Measurements from ENCODE around the gene DPY19L1.
"Not testable (repeated sequence)": the region's sequence is repeated elsewhere in the genome, so short reads cannot be mapped to it uniquely, and the experiment has no call there.

Gene DPY19L1

DNA sequence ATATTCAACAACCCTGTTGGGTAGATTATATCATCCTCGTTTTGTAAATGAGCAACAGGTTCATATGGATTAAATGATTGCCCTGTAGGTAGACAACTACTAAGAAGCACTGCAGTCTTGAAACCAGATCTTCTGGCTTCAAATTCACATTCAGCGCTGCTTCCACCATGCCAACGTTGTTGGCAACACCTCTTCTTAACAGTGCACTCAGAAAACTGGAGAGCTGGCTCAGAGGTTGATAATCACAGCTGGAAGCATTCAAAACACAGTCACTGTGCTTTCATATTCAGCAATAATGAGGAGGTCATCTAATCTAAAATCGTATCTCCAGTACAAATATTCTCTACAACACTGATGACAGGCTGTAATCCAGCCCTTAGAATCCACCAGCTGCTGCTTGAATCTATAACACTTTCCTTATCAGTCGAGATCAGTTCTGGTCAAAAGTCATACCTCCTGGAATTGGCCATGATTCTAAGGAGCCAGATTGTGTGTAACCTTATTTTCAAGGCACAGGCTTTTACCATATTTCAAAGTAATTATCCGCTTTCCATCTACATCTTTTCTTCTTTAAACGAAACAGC, 91.3 kb downstream of the DPY19L1 start:
- H3K27me3 Mint-ChIP-seq (ENCODE audit: low read depth); H3K27ac Mint-ChIP-seq; H3K9me3 Mint-ChIP-seq; H3K4me1 Mint-ChIP-seq (ENCODE audit: low read depth); H3K36me3 Mint-ChIP-seq (ENCODE audit: low read depth); DNase-seq (ENCODE audit: low spot score); H3K4me3 Mint-ChIP-seq: not testable (repeated sequence)

DNA sequence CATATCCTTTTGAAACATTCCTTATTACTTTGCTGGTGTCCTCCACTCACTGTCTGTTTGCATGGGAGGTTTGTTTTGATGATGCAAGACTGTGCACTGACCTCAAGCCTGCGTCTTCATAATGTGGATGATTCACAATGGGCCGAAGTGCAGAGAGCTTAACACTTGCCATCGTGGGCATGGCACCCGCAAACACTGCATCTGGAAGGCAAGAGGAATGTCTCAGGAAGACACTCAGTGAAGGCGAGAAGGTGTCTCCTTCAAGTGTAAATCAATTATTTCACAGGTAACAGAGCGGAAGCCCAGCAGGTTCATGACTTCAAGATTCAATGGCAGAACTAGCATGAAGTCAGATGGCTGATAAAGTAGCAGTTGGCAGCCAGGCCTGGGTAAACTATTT, 98.1 kb downstream of the DPY19L1 start:
- H3K9me3 Mint-ChIP-seq, result no peaks in the 10 kb centered on the region
- H3K4me1 Mint-ChIP-seq (ENCODE audit: low read depth), result no peaks in the 10 kb centered on the region
- H3K27me3 Mint-ChIP-seq (ENCODE audit: low read depth), result no peaks in the 10 kb centered on the region
- H3K27ac Mint-ChIP-seq, result no peak overlapping the region
- DNase-seq (ENCODE audit: low spot score), result no peak
- H3K36me3 Mint-ChIP-seq (ENCODE audit: low read depth), result peaks cover 10% of the 10 kb centered on the region
- H3K4me3 Mint-ChIP-seq, result no peak overlapping the region

- not testable (repeated sequence) for H3K36me3 Mint-ChIP-seq (ENCODE audit: low read depth); H3K27me3 Mint-ChIP-seq (ENCODE audit: low read depth); H3K27ac Mint-ChIP-seq; H3K4me1 Mint-ChIP-seq (ENCODE audit: low read depth); H3K9me3 Mint-ChIP-seq; H3K4me3 Mint-ChIP-seq
- peak; percentile 12 for DNase-seq (ENCODE audit: low spot score)
Observed at GRCh38 chr7:34935735-34936165, 101.5 kb downstream of the DPY19L1 start.

DNA sequence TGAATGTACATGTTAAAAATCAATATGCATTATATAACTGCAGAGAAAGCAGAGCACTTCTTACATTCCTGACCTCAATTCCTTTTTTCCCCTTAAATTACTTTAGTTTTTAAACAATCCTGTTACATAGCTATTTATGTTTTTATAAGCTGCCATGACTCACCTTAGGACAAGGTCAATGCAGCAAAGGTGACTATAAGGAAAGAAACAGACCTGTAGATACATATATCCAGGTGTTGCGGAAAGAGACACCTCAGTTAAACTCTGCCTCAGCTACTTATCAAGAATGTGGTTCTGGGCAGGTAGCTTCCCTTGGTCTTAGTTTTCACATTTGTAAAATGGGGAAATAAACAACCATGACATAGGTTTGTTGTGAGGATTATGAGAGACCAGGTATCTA, 105.5 kb downstream of the DPY19L1 start:
- no peak overlapping the region for H3K4me3 Mint-ChIP-seq
- DNase-seq (ENCODE audit: low spot score), result no peak

DNA sequence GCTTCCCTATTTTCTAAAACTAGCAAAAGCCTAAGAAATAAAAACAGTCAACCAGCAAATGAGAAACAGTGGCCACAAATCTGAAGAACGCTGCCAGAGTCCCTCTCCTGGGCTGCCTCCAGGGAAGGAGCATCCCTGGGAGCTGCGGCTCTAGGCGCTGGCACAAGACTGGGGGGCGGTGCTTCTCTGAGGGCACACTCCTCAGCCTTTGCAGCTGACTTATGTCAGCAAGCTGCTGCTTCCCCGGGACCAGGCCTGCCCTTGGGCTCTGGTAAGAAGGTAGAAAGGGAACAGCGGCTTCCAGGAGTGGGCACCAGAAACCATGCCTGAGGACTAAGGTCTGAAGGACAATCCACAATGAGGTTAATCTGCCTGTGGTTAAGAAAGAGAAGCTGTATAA, 107.5 kb downstream of the DPY19L1 start:
- H3K27ac Mint-ChIP-seq; H3K4me3 Mint-ChIP-seq; H3K36me3 Mint-ChIP-seq (ENCODE audit: low read depth); H3K27me3 Mint-ChIP-seq (ENCODE audit: low read depth); DNase-seq (ENCODE audit: low spot score); H3K9me3 Mint-ChIP-seq; H3K4me1 Mint-ChIP-seq (ENCODE audit: low read depth): not testable (repeated sequence)

More for the DNA sequence above, 105.5 kb downstream of the DPY19L1 start:
- H3K27ac Mint-ChIP-seq, result no peak overlapping the region
- H3K4me1 Mint-ChIP-seq (ENCODE audit: low read depth), result peaks cover 7% of the 10 kb centered on the region
- no peaks in the 10 kb centered on the region for H3K27me3 Mint-ChIP-seq (ENCODE audit: low read depth)
- no peaks in the 10 kb centered on the region for H3K36me3 Mint-ChIP-seq (ENCODE audit: low read depth)
- H3K9me3 Mint-ChIP-seq, result no peaks in the 10 kb centered on the region

GRCh38 chr7:34928560-34928959, 108.7 kb downstream of the DPY19L1 start:
- H3K4me1 Mint-ChIP-seq (ENCODE audit: low read depth), result peaks cover 7% of the 10 kb centered on the region
- H3K27ac Mint-ChIP-seq, result no peak overlapping the region
- DNase-seq (ENCODE audit: low spot score), result no peak
- H3K4me3 Mint-ChIP-seq, result no peak overlapping the region
- no peaks in the 10 kb centered on the region for H3K36me3 Mint-ChIP-seq (ENCODE audit: low read depth)
- no peaks in the 10 kb centered on the region for H3K9me3 Mint-ChIP-seq
- H3K27me3 Mint-ChIP-seq (ENCODE audit: low read depth), result peaks cover 7% of the 10 kb centered on the region

DNA sequence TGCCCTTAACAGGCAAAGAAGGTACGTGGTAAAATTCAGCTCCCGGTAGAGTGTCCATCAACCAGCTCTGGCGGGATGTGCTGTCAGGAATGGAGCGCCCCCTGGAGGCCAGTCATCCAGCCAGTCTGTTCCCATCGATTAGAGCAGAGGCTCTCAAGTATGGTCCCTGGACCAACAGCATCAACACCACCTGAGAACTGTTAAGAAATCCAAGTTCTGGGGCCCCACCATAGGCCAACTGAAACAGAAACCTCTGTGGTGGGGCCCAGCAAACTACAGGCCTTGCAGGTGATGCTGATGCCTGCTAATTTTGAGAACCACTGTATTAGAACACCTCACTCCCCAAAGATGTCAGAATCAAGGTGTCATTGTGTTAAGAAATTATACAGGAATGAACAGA, 109.2 kb downstream of the DPY19L1 start:
- no peak overlapping the region for H3K27ac Mint-ChIP-seq
- H3K4me3 Mint-ChIP-seq, result no peak overlapping the region
- no peaks in the 10 kb centered on the region for H3K9me3 Mint-ChIP-seq
- peak; percentile 20 for DNase-seq (ENCODE audit: low spot score)
- H3K27me3 Mint-ChIP-seq (ENCODE audit: low read depth), result peaks cover 9% of the 10 kb centered on the region
- H3K36me3 Mint-ChIP-seq (ENCODE audit: low read depth), result no peaks in the 10 kb centered on the region
- peaks cover 7% of the 10 kb centered on the region for H3K4me1 Mint-ChIP-seq (ENCODE audit: low read depth)

DNA sequence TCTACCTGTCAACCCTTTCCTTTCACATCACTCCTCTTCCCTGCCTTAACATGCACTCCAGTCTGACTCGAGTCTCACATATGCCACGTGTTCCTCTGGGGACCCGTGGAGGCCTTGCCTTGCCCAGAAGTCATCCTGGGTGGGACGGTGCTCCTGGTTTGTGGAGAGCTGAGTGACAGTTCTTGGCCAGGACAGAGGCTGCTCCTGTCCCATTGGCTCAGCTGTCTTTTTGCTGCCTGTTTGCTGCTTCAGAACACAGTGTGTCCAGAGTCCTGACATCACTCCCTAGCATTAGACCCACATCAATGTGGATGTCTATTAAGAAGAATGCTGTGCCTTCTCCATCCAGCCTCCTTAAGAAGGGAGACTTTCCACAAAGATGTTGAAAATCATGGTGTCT, 116.8 kb downstream of the DPY19L1 start:
- H3K27ac Mint-ChIP-seq; DNase-seq (ENCODE audit: low spot score); H3K9me3 Mint-ChIP-seq; H3K4me3 Mint-ChIP-seq; H3K36me3 Mint-ChIP-seq (ENCODE audit: low read depth); H3K4me1 Mint-ChIP-seq (ENCODE audit: low read depth): not testable (repeated sequence)
- H3K27me3 Mint-ChIP-seq (ENCODE audit: low read depth), result peaks cover 13% of the 10 kb centered on the region

DNA sequence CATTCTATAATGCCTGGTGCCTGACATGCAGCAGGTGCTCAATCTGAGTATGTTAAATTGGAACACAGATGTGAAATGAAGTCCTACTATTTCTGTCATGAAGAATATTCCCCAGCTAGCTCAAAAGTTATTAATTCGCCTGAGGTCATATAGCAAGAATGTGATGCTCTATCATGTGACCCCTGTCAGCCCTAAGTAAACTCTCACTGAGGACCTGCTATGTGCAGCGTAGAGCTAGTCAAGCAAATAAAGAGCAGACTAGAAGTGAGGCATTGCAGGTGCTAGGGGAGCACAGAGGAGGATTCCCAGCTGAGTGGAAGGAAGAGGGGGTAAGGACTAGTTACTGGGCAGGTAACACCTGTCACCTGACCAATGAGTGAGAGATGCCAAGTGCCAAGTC, 118.2 kb downstream of the DPY19L1 start:
- not testable (repeated sequence) for DNase-seq (ENCODE audit: low spot score); H3K4me3 Mint-ChIP-seq; H3K9me3 Mint-ChIP-seq; H3K36me3 Mint-ChIP-seq (ENCODE audit: low read depth); H3K4me1 Mint-ChIP-seq (ENCODE audit: low read depth); H3K27ac Mint-ChIP-seq
- peaks cover 10% of the 10 kb centered on the region for H3K27me3 Mint-ChIP-seq (ENCODE audit: low read depth)

GRCh38 chr7:34918198-34918861, 119.0 kb downstream of the DPY19L1 start:
- H3K27ac Mint-ChIP-seq; H3K4me1 Mint-ChIP-seq (ENCODE audit: low read depth); H3K9me3 Mint-ChIP-seq; H3K27me3 Mint-ChIP-seq (ENCODE audit: low read depth); H3K4me3 Mint-ChIP-seq; H3K36me3 Mint-ChIP-seq (ENCODE audit: low read depth); DNase-seq (ENCODE audit: low spot score): not testable (repeated sequence)

DNA sequence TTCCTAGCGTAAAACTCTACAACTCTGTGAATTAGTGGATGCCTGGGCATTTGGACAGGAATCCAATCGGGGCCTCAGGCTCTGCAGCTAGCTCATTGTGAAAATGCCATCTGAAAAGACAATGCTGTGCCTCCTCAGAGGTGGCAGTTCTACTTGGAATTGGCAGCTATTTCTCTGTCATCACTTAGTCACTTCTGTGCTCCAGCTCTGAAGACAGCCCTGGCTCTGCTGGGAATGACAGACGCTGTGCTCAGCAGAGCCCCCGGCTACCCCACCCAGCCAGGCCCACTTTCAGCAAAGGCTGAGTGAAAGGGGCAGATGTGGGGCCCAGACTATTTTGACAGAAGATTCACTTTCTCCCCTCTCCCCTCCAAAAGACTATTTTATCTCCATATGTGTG, 119.8 kb downstream of the DPY19L1 start:
- not testable (repeated sequence) for H3K27me3 Mint-ChIP-seq (ENCODE audit: low read depth); H3K36me3 Mint-ChIP-seq (ENCODE audit: low read depth); DNase-seq (ENCODE audit: low spot score); H3K9me3 Mint-ChIP-seq; H3K4me3 Mint-ChIP-seq; H3K27ac Mint-ChIP-seq; H3K4me1 Mint-ChIP-seq (ENCODE audit: low read depth)

GRCh38 chr7:34916267-34916666, 121.0 kb downstream of the DPY19L1 start:
- DNase-seq (ENCODE audit: low spot score), result no peak
- H3K27ac Mint-ChIP-seq, result no peak overlapping the region
- peaks cover 7% of the 10 kb centered on the region for H3K9me3 Mint-ChIP-seq
- H3K4me1 Mint-ChIP-seq (ENCODE audit: low read depth), result no peaks in the 10 kb centered on the region
- H3K4me3 Mint-ChIP-seq, result no peak overlapping the region
- H3K27me3 Mint-ChIP-seq (ENCODE audit: low read depth), result peaks cover 4% of the 10 kb centered on the region
- no peaks in the 10 kb centered on the region for H3K36me3 Mint-ChIP-seq (ENCODE audit: low read depth)

- no peak for DNase-seq (ENCODE audit: low spot score)
- Mint-ChIP-seq H3K36me3 (ENCODE audit: low read depth) (no peaks in the 10 kb centered on the region), H3K27me3 (ENCODE audit: low read depth) (peaks cover 3% of the 10 kb centered on the region), H3K27ac (no peak overlapping the region), H3K4me1 (ENCODE audit: low read depth) (no peaks in the 10 kb centered on the region), H3K4me3 (no peak overlapping the region), H3K9me3 (peaks cover 7% of the 10 kb centered on the region)
Observed at GRCh38 chr7:34912236-34912635, 125.0 kb downstream of the DPY19L1 start.

DNA sequence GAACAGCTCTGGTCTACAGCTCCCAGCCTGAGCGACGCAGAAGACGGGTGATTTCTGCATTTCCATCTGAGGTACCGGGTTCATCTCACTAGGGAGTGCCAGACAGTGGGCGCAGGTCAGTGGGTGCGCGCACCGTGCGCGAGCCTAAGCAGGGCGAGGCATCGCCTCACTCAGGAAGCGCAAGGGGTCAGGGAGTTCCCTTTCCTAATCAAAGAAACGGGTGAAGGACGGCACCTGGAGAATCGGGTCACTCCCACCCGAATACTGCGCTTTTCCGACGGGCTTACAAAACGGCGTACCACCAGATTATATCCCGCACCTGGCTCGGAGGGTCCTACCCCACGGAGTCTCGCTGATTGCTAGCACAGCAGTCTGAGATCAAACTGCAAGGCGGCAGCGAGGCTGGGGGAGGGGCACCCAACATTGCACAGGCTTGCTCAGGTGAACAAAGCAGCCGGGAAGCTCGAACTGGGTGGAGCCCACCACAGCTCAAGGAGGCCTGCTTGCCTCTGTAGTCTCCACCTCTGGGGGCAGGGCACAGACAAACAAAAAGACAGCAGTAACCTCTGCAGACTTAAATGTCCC, 130.9 kb downstream of the DPY19L1 start:
- not testable (repeated sequence) for H3K36me3 Mint-ChIP-seq (ENCODE audit: low read depth); H3K27ac Mint-ChIP-seq; DNase-seq (ENCODE audit: low spot score); H3K4me1 Mint-ChIP-seq (ENCODE audit: low read depth); H3K9me3 Mint-ChIP-seq
- Mint-ChIP-seq H3K27me3 (ENCODE audit: low read depth) (peaks cover 19% of the 10 kb centered on the region), H3K4me3 (peak overlapping the region; percentile 47)

- Mint-ChIP-seq H3K27me3 (ENCODE audit: low read depth) (peaks cover 19% of the 10 kb centered on the region), H3K27ac (no peak overlapping the region), H3K36me3 (ENCODE audit: low read depth) (no peaks in the 10 kb centered on the region), H3K9me3 (no peaks in the 10 kb centered on the region), H3K4me1 (ENCODE audit: low read depth) (no peaks in the 10 kb centered on the region), H3K4me3 (no peak overlapping the region)
- no peak for DNase-seq (ENCODE audit: low spot score)
Observed at GRCh38 chr7:34904987-34905386, 132.3 kb downstream of the DPY19L1 start.

All from T-helper 2 cell treated with Interferon-gamma antibody and Interleukin-4, amounts not matched to agents 5 μg/mL and 100 μg/mL, for 36 hours (primary cell).